ENCODE measurements around the gene SEMA5B. TPM values are rescaled to one million over a fixed set of nuclear protein-coding genes. Genes with fewer than 3 reads are reported as not detected.

The SEMA5B gene
- total RNA-seq, 6 donors from 2014 or later, result 0.33 to 0.71 (median 0.65) TPM; not detected in 2

- H3K36me3 ChIP-seq, result no peaks in the 10 kb centered on the region
- H3K27me3 ChIP-seq, result no peaks in the 10 kb centered on the region
- DNase-seq (no peak), ATAC-seq (ENCODE audit: low FRiP score in 2 of 2) (no peak)
- no peak for TF ChIP-seq CTCF (IDR thresholded peaks at IDR 0.05)
- TF ChIP-seq EP300 (IDR thresholded peaks at IDR 0.05), result no peak
- TF ChIP-seq POLR2A (IDR thresholded peaks at IDR 0.05), result no peak
- no peak for TF ChIP-seq POLR2AphosphoS5 (IDR thresholded peaks at IDR 0.05)
- H3K9me3 ChIP-seq, result no peaks in the 10 kb centered on the region
- H3K27ac ChIP-seq, result no peak overlapping the region
- H3K4me1 ChIP-seq, result no peaks in the 10 kb centered on the region
- WGBS, 2 donors, result 85 to 95% methylated on average over 4 of the region's 4 CpGs
- H3K4me3 ChIP-seq, result no peak overlapping the region
These were observed 136.8 kb downstream of the SEMA5B start for GRCh38 chr3:122890720-122891220.

- no peaks in the 10 kb centered on the region for H3K27me3 ChIP-seq
- H3K9me3 ChIP-seq, result no peaks in the 10 kb centered on the region
- ATAC-seq (ENCODE audit: low FRiP score in 2 of 2) (peak; percentile 50 to 89), DNase-seq (no peak)
- WGBS, 2 donors, result 35 to 43% methylated on average over 5 to 6 of the region's 6 CpGs
- H3K36me3 ChIP-seq, result no peaks in the 10 kb centered on the region
- no peak overlapping the region for H3K4me3 ChIP-seq
- TF ChIP-seq CTCF (IDR thresholded peaks at IDR 0.05) (no peak), EP300 (IDR thresholded peaks at IDR 0.05) (no peak), POLR2A (IDR thresholded peaks at IDR 0.05) (no peak), POLR2AphosphoS5 (IDR thresholded peaks at IDR 0.05) (no peak)
- no peak overlapping the region for H3K27ac ChIP-seq
- no peaks in the 10 kb centered on the region for H3K4me1 ChIP-seq
These were observed 137.4 kb downstream of the SEMA5B start for GRCh38 chr3:122890077-122890719.

GRCh38 chr3:122886946-122887345 is 140.6 kb downstream of the SEMA5B start:
- no peaks in the 10 kb centered on the region for H3K9me3 ChIP-seq
- no peak for ATAC-seq (ENCODE audit: low FRiP score in 2 of 2)
- H3K27me3 ChIP-seq, result no peaks in the 10 kb centered on the region
- H3K4me1 ChIP-seq, result no peaks in the 10 kb centered on the region
- peaks cover 0 to under 1% (median 0%) of the 10 kb centered on the region in 4 donors for H3K36me3 ChIP-seq
- TF ChIP-seq POLR2AphosphoS5 (IDR thresholded peaks at IDR 0.05), result no peak
- TF ChIP-seq CTCF (IDR thresholded peaks at IDR 0.05), result no peak
- TF ChIP-seq POLR2A (IDR thresholded peaks at IDR 0.05), result no peak
- no peak for TF ChIP-seq EP300 (IDR thresholded peaks at IDR 0.05)
- DNase-seq, result no peak
- WGBS, 2 donors, result 78% methylated on average over 4 of the region's 4 CpGs
- no peak overlapping the region for H3K4me3 ChIP-seq
- H3K27ac ChIP-seq, result no peak overlapping the region

GRCh38 chr3:122886251-122886650 is 141.3 kb downstream of the SEMA5B start:
- DNase-seq (no peak), ATAC-seq (ENCODE audit: low FRiP score in 2 of 2) (no peak)
- Histone ChIP-seq H3K4me3 (no peak overlapping the region), H3K9me3 (no peaks in the 10 kb centered on the region), H3K27ac (no peak overlapping the region), H3K36me3 (peaks cover 0 to 7% (median 0%) of the 10 kb centered on the region in 4 donors), H3K27me3 (no peaks in the 10 kb centered on the region), H3K4me1 (no peaks in the 10 kb centered on the region)
- TF ChIP-seq POLR2A (IDR thresholded peaks at IDR 0.05) (no peak), CTCF (IDR thresholded peaks at IDR 0.05) (no peak), EP300 (IDR thresholded peaks at IDR 0.05) (no peak), POLR2AphosphoS5 (IDR thresholded peaks at IDR 0.05) (no peak)
- WGBS, 2 donors, result 93 to 98% methylated on average over 4 of the region's 4 CpGs
